Small intestine (tissue), 7 donors: ENCODE measurements around the gene SLC9C1. TPM values are rescaled to one million over a fixed set of nuclear protein-coding genes. Genes with fewer than 3 reads are reported as not detected.

Experiments used
- DNase-seq, 2 donors: peaks; one replicate each; pipeline versions ENCODE4 v3.0.0 to v3.0.0-alpha.2; 2013
- FAIRE-seq: peaks from 2 replicates; lab custom pipeline; 2012; peaks lifted over from hg19 to GRCh38; lab: Jason Lieb, UNC
- H3K27ac ChIP-seq, 3 donors: one replicate each; pipeline ENCODE4 v1.5.1; 2013; ENCODE audit warnings: low read length in 2 of 3, mild to moderate bottlenecking in 2 of 3, control low read depth in 1 of 3, inconsistent platforms in 1 of 3, low read depth in 1 of 3, moderate library complexity in 1 of 3
- H3K27me3 ChIP-seq, 3 donors: one replicate each; pipeline ENCODE4 v1.6.1; 2013; ENCODE audit warnings: low read length in 3 of 3, inconsistent platforms in 1 of 3; ENCODE audit not compliant: control insufficient read depth in 3 of 3, insufficient read depth in 3 of 3
- H3K36me3 ChIP-seq, 3 donors: one replicate each; pipeline ENCODE4 v1.6.1; 2013; ENCODE audit warnings: low read length in 3 of 3, inconsistent platforms in 1 of 3, low read depth in 1 of 3, mild to moderate bottlenecking in 1 of 3, moderate library complexity in 1 of 3; ENCODE audit not compliant: control insufficient read depth in 3 of 3, insufficient read depth in 2 of 3
- H3K4me1 ChIP-seq, 3 donors: one replicate each; pipeline ENCODE4 v1.6.1; 2013; ENCODE audit warnings: low read length in 2 of 3, inconsistent platforms in 1 of 3, low read depth in 1 of 3, mild to moderate bottlenecking in 1 of 3, moderate library complexity in 1 of 3; ENCODE audit not compliant: control insufficient read depth in 3 of 3, insufficient read depth in 2 of 3
- H3K4me3 ChIP-seq, 3 donors: one replicate each; pipeline ENCODE4 v1.5.1; 2013; ENCODE audit warnings: low read length in 3 of 3, control low read depth in 1 of 3, inconsistent platforms in 1 of 3, low read depth in 1 of 3, mild to moderate bottlenecking in 1 of 3, moderate library complexity in 1 of 3
- H3K9me3 ChIP-seq, 2 donors: one replicate each; pipeline ENCODE4 v1.6.1; 2013; ENCODE audit warnings: low read depth in 1 of 2, low read length in 1 of 2; ENCODE audit not compliant: control insufficient read depth in 2 of 2, insufficient read depth in 1 of 2
- WGBS, 3 donors: extraction: QIAGEN DNeasy Blood & Tissue Kit; methylation state at CpG; one replicate each; pipeline ENCODE4 v1.1.7; 2013; 5-methylcytosine and 5-hydroxymethylcytosine counted together
- polyA plus RNA-seq, 4 donors: library from polyadenylated mRNA; stranded (reverse) in 3 of 4; unstranded in 1 of 4; fragments of 200-250 nt in 3 of 4; fragments of 120-200 nt in 1 of 4; gene quantifications; one replicate each; pipeline versions ENCODE4 v1.2.1 to v1.2.3, GENCODE V29; 2013
- donor health status: healthy with polysubstance abuse.
- donor health status: control.
- donor health status: control.
- donor health status: Bipolar disorder and iron deficiency.
- donor health status: healthy.

SLC9C1 gene
- polyA plus RNA-seq, 4 donors, result 0.06 to 0.18 TPM; not detected in 2

GRCh38 chr3:112136959-112137693 lies 156.9 kb downstream of the SLC9C1 start:
- no peaks in the 10 kb centered on the region for H3K9me3 ChIP-seq
- no peaks in the 10 kb centered on the region for H3K27me3 ChIP-seq
- DNase-seq, result peak; percentile 59 to 70
- H3K27ac ChIP-seq, result no peak overlapping the region
- peaks cover 0 to 5% (median 0%) of the 10 kb centered on the region in 3 donors for H3K4me1 ChIP-seq
- H3K4me3 ChIP-seq, result no peak overlapping the region
- no peak for FAIRE-seq
- no peaks in the 10 kb centered on the region for H3K36me3 ChIP-seq
- WGBS, 3 donors, result 14 to 26% (median 25%) methylated on average over 5 of the region's 5 CpGs

GRCh38 chr3:112136046-112136445 lies 158.0 kb downstream of the SLC9C1 start:
- WGBS, 3 donors, result 63 to 80% (median 65%) methylated on average over 1 of the region's 1 CpG
- H3K9me3 ChIP-seq, result no peaks in the 10 kb centered on the region
- H3K4me1 ChIP-seq, result peaks cover 0 to 5% (median 0%) of the 10 kb centered on the region in 3 donors
- DNase-seq (no peak), FAIRE-seq (no peak)
- no peaks in the 10 kb centered on the region for H3K36me3 ChIP-seq
- no peaks in the 10 kb centered on the region for H3K27me3 ChIP-seq
- H3K27ac ChIP-seq, result no peak overlapping the region
- H3K4me3 ChIP-seq, result no peak overlapping the region

DNA sequence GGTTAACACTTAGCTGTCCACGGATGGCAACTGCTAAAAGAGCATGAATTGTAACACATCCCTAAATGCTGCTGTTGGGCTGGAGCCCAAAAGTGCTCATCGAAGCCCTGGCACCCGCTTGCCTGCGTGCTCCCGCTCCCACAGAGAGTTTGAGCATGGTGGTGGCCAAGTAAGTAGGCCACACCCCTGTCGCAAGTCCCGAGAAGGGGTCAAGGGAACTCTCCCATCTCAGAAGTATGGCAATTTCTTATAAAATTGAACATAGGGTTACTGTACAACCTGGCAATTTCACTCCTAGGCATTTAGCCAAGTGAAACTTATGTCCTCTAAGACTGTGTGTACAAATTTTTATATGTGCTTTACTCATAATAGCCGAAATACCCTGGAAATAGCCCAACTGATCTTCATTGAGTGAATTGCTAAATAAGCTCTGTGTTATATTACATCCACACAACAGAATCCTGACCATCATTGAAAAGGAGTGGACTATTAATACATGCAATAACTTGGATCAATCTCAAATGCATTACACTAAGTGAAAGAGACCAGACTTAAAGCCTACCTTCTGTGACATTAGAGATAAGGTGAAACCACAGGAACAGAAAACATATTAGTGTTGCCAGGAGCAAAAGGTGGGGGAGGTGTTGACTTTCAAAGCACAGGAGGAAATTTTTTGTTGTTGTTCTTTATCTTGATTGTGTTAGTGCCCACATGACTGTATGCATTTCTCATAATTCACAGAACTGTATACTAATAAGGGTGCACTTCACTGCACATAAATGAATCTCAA lies 159.5 kb downstream of the SLC9C1 start:
- WGBS, 3 donors, result 54 to 70% (median 61%) methylated on average over 8 of the region's 8 CpGs
- peaks cover 0 to 5% (median 0%) of the 10 kb centered on the region in 3 donors for H3K4me1 ChIP-seq
- H3K4me3 ChIP-seq, result no peak overlapping the region
- FAIRE-seq (no peak), DNase-seq (peak in 1 of 2 donors; percentile 53)
- H3K27ac ChIP-seq, result peak overlapping the region in 1 of 3 donors; percentile 45
- peaks cover 0 to 2% (median 0%) of the 10 kb centered on the region in 3 donors for H3K36me3 ChIP-seq
- H3K9me3 ChIP-seq, result no peaks in the 10 kb centered on the region
- no peaks in the 10 kb centered on the region for H3K27me3 ChIP-seq

DNA sequence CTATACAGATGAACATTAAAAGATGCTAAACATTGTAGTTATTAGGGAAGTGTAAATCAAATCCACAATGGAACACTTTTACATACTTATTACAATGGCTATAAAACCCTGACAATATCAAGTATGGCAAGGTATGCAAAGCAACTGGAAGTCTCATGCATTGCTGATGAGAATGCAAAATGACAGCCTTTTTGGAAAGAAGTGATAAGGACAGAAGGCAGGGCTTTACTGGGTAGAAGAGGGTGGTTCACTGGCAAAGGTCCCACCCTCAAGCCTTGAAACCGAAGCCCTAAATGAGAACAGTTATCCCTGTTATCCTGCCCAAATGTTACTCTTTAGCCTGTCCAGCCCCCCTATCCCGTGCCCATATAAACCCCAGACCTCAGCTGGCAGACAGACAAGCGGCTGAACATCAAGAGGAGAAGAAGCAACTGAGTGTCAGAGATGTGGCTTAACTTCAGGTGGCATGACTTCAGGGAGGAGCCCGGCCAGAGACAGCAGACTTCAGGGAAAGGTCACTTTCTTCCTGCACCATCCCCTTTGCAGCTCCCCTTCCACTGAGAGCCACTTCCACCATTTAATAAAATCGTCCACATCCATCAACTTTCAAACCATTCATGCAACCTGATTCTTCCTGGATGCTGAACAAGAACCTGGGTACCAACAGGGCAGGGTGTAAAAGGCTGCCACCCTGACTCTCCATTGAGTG lies 160.2 kb downstream of the SLC9C1 start:
- DNase-seq (no peak), FAIRE-seq (no peak)

DNA sequence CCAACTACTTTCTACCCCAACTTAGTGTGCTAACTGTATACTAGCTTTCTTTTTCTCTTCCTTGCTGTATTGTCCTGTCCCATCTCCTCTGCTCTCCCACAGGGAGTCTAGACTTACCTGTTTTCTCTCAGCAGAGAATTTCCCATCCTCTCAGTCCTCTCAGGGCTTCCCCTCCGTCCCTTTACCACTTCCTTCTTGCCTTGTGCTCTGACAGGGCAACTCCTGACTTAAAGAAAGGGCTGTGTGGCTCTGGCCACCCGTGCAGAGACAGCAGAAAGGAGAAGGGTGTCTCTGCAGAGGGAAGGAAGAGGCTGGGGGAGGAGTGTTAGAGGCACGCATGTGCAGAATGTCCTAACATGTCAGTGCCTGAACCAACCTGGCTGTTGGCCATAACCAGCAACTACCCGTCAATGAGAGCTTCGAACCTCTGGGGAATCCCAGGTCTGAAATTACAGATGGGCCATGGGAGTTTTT lies 161.0 kb downstream of the SLC9C1 start, which contains the start of gene GCSAM:
TSS of gene GCSAM (minus strand) at position 274 of the 474 bp plus-strand sequence. CDS start at position 146, 128 bp downstream.
- Histone ChIP-seq H3K4me3 (peak within 1 kb of the TSS in 1 of 3 donors; percentile 1), H3K36me3 (peaks cover 0 to 2% (median 0%) of the 10 kb centered on the region in 3 donors), H3K9me3 (no peaks in the 10 kb centered on the region), H3K27ac (peak within 1 kb of the TSS in 1 of 3 donors; percentile 45), H3K4me1 (peaks cover 0 to 5% (median 0%) of the 10 kb centered on the region in 3 donors), H3K27me3 (no peaks in the 10 kb centered on the region)
- FAIRE-seq (no peak), DNase-seq (peak in 1 of 2 donors; percentile 31)
- WGBS, 3 donors, result 48 to 82% (median 56%) methylated on average over 5 of the region's 5 CpGs

More for the DNA sequence above, 160.2 kb downstream of the SLC9C1 start:
- H3K9me3 ChIP-seq, result no peaks in the 10 kb centered on the region
- no peak overlapping the region for H3K4me3 ChIP-seq
- H3K27me3 ChIP-seq, result no peaks in the 10 kb centered on the region
- H3K4me1 ChIP-seq, result peaks cover 0 to 5% (median 0%) of the 10 kb centered on the region in 3 donors
- H3K36me3 ChIP-seq, result peaks cover 0 to 2% (median 0%) of the 10 kb centered on the region in 3 donors
- WGBS, 3 donors, result 85 to 94% (median 90%) methylated on average over 4 to 5 of the region's 5 CpGs
- H3K27ac ChIP-seq, result peak overlapping the region in 1 of 3 donors; percentile 45

- Histone ChIP-seq H3K27ac (no peak overlapping the region), H3K27me3 (no peaks in the 10 kb centered on the region), H3K4me1 (peaks cover 0 to 5% (median 0%) of the 10 kb centered on the region in 3 donors), H3K9me3 (no peaks in the 10 kb centered on the region), H3K4me3 (peak overlapping the region in 1 of 3 donors; percentile 1), H3K36me3 (peaks cover 0 to 2% (median 0%) of the 10 kb centered on the region in 3 donors)
- FAIRE-seq, result no peak
- 61 to 80% (median 76%) methylated on average over 1 of the region's 1 CpG for WGBS, 3 donors
- no peak for DNase-seq
Measured at GRCh38 chr3:112132554-112132953, 161.5 kb downstream of the SLC9C1 start.

- H3K9me3 ChIP-seq, result no peaks in the 10 kb centered on the region
- H3K27ac ChIP-seq, result peak overlapping the region in 1 of 3 donors; percentile 42
- DNase-seq (no peak), FAIRE-seq (no peak)
- H3K27me3 ChIP-seq, result no peaks in the 10 kb centered on the region
- peaks cover 0 to 2% (median 0%) of the 10 kb centered on the region in 3 donors for H3K36me3 ChIP-seq
- 81 to 88% (median 87%) methylated on average over 3 of the region's 3 CpGs for WGBS, 3 donors
- peaks cover 0 to 5% (median 0%) of the 10 kb centered on the region in 3 donors for H3K4me1 ChIP-seq
- H3K4me3 ChIP-seq, result no peak overlapping the region
Measured at GRCh38 chr3:112132088-112132487, 161.9 kb downstream of the SLC9C1 start.
